ENCODE data around the gene ARFIP1.

The ARFIP1 gene

DNA sequence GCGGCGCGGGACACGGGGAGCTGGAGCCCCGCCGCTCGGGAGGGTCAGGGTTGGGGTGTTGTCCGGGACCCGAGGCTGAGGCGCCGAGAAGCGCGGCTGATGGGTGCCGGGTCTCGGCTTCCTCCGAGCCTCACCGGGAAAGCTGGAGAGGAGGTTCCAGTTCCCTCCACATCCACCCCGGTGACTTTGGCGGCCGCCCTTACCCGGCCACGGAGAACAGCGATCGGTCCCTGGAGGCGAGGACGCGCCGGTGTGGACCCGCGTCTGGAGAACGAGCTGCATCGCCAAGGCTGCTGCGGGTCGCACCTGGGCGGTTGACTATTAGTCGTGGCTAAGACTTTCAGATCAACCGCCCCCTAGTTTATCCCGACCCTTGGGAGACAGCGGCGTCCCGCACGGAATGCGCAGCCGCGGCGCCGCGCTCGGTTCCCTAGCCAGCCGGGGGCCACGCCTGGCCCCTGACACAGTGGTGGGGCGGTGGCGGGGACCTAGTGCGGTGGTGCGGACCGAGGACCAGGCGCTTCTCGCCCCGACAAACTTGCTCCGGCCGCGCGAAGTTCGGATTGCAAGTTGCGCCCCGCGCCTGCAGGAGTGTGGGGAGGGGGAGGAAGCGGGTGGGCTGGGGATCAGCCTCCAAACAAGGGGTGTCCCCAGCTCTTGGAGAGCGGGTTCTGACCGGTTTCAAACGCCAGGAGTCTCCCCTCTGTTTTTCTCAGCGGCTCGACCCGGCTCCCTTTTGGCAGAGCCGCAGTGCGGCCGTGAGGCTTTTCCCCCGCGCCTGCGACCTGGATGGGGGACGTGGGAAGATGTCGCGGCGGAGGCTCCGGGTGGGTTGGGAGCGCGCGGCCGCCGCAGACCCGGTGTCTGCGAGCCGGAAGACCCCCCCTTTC lies 156.9 kb downstream of the ARFIP1 start:
- DNase-seq (ENCODE audit: low read depth in 2 of 2, low spot score in 1 of 2): no peak

DNA sequence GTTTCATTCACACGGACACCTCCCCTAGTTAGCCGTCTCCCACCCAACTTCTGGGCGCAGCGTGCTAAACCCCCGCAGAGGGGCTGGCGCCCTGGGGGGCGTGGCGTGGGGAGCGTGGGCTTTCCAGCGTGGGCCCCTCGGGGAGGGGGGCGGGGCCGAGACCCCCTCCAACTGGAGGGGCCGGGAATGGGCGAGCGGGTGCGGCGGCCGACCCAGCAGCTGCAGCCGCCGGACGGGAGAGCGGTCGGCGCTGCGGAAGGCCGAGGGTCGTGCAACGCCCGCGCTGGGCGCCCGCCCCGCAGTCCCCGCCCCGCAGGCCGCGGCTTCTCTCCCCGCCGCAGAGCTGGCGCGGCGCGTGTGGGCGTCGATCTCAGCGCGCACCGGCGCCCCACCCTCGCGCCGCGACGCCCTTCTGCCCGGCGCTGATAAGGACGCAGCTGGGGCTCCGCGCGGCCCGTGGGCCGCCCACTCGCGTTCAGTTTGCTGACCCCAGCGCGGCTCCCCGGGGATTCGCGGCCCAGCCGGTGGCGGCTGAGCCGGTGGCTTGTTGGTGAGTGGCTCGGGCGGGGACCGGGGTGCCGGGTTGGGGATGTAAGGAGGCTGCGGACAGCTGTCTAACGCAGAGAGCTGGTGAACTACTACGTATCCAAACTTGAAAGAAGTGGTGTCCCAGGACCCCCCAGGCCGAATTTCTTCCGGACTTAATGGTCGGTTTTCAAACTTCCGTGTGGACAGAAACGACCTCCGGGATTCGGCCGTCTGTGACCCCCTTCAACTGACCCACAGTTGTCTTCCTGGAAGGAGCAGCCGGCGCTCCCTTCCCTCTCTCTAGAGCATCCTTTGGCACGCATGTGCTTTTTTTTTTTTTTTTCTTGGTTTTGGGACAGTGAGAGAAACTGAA lies 157.8 kb downstream of the ARFIP1 start:
- no peak for DNase-seq (ENCODE audit: low read depth in 2 of 2, low spot score in 1 of 2)

DNA sequence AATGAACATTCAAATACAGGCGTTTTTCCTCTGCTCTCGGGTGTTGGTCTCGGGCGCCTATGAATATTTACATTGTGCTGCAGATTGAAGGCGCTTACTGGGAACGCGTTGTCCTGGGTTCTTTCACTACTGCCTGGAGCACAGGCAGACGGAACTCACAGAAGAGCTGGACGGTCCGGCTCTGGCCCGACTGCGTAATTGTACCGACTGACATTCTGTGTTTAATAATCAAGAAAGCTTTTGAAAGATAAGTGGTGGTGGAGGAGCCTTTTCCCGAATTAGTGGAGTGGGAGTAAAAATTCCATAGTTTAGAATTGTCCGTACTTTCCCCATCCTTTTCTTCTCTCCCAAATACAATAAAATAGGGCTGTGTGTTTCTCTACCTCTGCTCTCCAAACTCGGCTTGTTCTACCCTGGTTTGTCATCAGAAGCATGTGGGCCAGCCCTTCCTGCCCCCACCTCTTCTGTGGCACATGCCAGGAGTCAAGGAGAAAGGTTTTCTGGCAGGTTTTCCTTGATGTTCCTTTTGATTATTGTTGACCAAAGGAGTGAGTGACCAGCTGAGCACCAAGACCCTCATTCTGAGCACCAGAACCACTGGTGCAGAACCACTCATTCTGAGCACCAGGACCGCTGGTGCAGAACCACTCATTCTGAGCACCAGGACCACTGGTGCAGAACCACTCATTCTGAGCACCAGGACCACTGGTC lies 158.6 kb downstream of the ARFIP1 start:
- DNase-seq (ENCODE audit: low read depth in 2 of 2, low spot score in 1 of 2): no peak

DNA sequence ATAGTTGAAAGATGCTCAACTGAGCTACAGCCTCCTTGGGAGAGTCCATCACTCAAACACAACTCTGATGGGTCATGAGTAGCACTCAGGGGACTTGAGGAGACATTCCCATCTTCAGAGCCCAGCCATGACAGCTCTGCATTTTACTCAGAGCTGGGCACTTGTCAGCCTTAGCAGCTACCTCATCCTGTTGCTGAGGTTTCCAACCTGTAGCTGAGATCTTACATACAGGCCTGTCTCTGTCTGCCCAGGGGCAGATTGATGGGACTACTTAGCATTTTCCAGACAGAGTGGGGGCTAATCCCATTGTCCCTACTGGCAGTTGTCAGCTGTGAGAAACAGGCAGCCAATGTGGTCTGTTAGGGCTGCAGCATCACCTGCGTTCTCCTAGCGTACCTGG lies 159.9 kb downstream of the ARFIP1 start:
- DNase-seq (ENCODE audit: low read depth in 2 of 2, low spot score in 1 of 2): no peak

DNA sequence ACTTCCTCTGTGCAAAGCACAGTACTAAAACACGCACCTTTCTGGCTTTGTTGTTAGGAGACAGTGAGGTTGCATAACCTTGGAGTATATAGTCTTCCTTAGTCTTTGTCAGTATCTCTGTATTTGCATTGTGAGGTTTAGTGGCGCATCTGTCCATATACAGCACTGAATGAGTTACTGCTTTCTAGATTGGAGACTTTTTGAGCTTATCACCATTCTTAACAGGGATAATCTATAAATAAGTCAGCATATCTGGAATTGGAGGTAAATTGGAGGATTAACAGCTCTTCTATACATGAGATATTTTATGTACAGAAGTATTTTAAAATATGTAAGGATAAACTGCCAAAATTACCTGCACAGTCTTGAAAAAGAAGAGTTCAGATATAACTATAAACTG lies 160.7 kb downstream of the ARFIP1 start:
- no peak for DNase-seq (ENCODE audit: low read depth in 2 of 2, low spot score in 1 of 2)

DNA sequence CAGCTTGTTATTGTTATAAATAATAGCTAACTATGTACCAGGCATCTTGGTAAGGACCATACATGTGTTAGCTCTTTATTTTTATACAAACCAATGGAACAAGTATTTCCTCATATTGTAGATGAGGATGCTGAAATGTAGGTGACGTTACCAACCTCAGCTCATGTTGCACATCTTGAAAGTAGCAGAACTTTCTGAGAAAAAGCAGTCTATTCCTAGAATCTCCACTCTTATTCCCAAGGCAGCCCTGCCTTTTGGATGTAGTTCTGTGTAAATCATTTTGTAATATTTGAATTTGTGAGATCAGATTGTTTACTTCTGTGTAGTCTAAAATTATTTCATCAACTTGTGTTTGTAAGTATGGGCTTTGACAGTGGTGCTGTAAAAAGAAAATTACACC lies 161.7 kb downstream of the ARFIP1 start:
- DNase-seq (ENCODE audit: low read depth in 2 of 2, low spot score in 1 of 2): no peak

DNA sequence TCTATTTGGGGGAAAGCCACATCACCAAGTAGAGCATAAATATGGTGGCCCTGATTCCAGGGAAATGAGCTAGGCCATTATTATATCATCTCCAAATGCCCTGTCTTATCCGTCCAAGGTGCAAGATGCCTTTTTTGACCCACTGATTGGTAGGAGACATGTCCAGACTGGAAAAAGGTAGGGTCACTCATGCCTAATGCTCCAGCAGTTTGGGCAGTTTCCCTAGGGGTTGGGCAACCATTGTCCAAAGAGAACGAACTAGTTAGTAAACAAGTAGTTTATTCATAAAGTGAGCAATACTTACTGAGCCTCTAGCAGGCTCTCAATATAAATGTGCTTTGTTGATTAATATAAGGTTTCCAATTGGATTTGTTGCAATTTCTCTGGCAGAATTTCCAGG lies 162.6 kb downstream of the ARFIP1 start:
- no peak for DNase-seq (ENCODE audit: low read depth in 2 of 2, low spot score in 1 of 2)

DNA sequence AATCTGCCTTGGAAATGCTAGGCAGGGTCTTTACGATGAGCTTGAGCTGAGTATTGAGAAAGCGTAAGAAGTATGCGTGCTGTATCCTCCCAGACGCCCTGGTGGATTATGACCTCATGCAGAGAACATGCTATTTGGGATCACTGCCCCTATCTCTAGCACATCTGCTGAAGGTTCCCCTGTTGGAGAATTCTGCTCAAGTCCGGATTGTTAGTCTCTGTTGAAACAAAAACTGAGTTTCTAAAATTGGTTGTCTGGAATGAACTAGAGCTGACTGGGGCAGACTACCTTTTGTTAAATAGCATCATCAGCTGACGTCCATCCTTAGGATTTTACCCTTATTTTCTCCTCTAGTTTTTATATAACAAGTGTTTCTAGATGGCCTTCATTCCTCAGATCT lies 163.9 kb downstream of the ARFIP1 start:
- DNase-seq (ENCODE audit: low read depth in 2 of 2, low spot score in 1 of 2): no peak

DNA sequence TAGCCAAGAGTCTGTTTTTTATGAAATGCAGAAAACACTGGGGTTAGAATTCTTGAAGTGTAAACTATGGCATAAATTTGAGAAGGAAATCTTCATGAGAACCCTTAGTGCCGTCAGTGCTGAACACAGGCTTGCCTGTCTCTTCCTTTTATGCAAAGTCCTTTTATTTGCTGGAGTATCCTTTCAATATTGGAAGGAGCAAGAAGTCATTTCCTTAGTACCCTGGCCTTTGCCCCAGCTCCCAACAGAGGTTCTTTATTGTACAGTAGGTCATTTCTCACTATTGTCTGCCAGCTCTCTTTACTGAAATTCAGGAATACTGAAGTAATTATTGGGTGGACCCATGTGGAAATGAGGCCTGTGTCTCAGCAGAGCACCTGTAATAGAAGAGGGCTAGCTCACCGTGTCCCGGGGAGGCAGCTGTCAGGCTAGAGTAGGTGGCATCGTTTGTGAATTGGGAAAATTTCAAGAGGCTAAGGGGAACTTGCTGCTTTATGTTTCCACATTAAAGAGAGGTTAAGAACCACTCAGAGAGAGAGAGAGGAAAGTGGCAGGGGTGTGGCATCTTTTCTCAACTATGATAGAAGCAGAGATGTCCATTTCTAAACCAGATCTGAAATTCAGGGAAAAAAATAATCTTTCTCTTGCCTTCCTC lies 165.0 kb downstream of the ARFIP1 start:
- no peak for DNase-seq (ENCODE audit: low read depth in 2 of 2, low spot score in 1 of 2)

DNA sequence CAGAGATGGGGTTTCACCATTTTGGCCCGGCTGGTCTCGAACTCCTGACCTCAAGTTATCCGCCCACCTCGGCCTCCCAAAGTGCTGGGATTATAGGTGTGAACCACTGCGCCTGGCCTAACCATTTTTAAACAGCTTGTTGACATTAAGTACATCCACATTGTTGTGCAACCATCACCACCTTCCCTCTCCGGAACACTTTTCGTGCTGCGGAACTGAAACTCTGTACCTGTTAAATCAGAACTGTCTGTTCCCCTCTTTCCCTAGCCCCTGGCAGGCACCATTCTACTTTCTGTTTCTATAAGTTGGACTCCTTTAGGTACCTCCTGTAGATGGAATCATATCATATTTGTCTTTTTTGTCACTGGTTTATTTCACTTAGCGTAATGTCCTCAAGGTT lies 165.9 kb downstream of the ARFIP1 start:
- no peak for DNase-seq (ENCODE audit: low read depth in 2 of 2, low spot score in 1 of 2)

DNA sequence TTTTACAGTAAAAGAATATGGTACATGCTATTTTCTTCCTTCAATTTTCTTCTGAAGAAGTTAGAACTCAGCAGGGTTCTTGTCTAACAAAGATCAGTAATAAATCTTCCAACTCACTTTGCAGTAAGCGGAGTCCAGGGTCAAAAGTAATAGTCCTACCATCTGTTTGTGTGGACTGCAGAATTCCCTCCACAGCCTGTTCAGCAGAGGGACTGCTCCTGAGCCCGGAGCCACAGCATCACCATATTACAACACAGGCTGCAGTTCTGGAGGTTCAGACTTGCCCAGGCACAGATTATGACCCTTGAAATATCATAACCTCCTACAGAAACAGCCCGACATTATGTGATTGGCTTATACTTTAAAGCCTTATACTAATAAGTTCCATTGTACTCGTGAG lies 166.7 kb downstream of the ARFIP1 start:
- DNase-seq (ENCODE audit: low read depth in 2 of 2, low spot score in 1 of 2): no peak

DNA sequence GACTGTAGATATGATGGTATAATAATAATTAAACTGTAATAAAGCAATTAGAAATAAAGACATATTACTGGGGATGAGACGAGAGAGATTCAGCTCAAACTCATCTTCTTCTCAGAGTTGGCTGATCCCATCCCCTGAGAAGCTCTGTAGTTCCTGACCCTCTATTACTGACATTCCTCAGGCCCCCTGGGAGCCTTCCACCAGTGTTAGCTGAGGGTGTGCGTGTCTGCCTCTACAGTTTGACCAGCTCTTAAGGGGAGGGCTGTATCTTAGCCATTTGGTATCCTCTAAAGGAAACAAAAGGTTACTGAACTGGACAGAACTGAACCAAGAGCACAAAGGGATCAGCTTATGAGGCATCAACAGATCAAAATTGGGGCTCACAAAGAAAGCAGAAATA lies 167.6 kb downstream of the ARFIP1 start:
- DNase-seq (ENCODE audit: low read depth in 2 of 2, low spot score in 1 of 2): no peak

DNA sequence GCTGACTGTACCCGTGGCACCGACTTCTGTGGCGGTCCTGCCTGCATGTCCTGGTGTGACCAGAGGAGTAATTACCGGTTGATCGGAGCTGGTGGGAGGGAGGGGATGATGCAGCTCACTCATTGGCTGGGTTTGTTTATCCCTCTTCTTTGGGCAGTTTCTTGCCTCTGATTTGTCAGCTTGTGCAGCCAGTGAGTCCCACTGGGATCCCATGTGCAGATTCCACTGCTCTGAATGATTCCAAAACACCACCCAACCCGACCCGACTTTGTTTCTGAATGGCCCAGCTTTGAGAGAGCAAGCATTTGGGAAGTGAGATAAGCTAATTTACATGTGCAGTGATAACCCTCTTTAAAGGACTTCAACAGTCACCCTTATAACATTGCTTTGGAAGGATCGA lies 170.2 kb downstream of the ARFIP1 start:
- DNase-seq (ENCODE audit: low read depth in 2 of 2, low spot score in 1 of 2): no peak

DNA sequence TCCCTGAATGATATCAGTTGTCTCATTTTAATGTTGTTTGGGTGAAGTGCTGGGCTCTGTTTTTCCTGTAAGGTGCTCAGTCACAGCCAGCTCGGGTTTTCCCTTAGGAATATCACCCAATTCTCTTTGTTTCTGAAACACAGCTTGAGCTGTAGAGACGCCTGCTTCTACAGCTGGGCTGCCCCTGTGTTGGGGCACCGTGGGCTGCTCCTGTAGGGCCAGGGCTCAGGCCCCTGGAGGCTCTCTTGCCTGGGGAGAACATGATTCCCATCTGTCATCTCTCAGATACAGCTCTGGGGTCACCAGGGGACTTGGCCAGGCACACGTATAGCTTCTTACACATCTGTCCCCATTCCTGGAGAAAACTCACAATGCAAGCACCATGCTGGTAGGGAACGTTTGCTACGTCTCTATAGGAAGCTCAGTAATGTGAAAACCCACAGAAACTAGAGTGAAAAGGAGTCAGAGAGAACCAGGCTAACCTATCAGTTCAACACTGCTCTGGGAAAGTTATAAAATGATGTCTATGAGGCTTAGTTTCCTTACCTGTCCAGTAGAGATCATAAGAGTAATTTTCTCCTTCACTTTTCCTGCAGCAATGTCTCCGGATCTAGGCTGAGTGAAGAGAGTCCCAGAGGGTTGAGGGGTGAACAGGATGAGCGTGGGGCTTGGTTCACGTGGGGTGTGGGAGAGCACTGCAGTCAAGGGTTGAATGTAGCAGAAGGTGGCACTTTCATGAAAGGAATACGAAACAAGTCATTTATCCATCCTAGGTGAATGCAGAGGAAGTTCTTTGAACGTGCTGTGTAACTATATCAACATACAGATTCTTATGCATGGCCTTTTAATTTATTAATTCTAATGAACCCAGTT lies 170.9 kb downstream of the ARFIP1 start:
- no peak for DNase-seq (ENCODE audit: low read depth in 2 of 2, low spot score in 1 of 2)

DNA sequence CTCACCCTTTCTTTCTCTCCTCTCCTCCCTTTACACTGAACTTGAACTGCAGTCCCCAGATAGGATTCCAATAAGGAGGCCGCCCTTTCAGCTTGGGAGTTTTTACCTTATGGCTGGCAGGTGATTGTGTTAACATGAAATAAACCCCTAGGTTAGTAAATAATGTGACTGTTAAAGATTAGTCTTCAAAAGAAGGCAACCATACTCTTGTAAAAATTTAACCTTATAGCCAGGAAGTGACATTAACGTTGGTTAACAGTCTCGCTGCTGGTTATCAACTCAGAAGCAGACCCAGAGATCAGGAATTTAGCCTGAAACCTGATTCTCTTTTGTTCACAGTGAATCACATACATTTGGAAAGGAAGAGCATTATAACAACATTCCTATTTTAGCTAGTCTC lies 171.6 kb downstream of the ARFIP1 start:
- DNase-seq (ENCODE audit: low read depth in 2 of 2, low spot score in 1 of 2): no peak

DNA sequence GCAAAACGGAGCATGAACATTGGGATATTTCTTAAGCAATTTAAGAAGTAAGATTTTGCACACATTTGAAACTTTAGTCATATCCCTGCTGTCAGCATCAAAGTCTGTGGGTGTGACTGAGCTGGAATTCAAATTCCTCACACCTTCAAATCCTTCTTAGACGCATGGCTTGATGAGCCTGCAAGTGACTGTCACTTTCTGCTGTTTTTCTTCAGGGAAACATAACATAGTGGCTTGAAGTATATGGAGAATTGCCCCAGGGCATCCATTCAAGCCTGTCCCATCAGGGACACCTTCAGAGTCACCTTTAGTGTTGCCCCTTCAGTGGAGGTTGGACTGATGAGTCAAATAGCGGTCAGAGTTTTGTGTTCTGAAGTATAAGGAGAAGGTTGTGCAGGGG lies 173.8 kb downstream of the ARFIP1 start:
- no peak for DNase-seq (ENCODE audit: low read depth in 2 of 2, low spot score in 1 of 2)

DNA sequence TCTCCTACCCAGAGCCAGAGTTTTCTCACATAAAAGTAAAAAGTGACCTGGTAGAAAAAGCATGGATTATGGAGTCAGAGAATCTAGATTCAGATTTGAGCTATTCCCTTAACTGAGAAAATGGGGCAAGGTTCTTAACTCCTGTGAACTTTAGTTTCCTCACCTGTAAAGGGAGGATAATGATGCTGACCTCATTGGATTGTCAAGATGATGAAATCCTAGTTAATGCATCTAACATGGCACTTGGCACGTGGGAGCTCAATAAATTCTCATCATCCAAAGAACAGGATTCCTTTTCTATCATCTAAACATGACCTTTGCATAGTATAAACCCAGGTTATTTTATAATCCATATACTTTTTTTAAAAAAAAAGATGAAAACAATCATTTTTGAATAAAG lies 175.0 kb downstream of the ARFIP1 start:
- DNase-seq (ENCODE audit: low read depth in 2 of 2, low spot score in 1 of 2): no peak

DNA sequence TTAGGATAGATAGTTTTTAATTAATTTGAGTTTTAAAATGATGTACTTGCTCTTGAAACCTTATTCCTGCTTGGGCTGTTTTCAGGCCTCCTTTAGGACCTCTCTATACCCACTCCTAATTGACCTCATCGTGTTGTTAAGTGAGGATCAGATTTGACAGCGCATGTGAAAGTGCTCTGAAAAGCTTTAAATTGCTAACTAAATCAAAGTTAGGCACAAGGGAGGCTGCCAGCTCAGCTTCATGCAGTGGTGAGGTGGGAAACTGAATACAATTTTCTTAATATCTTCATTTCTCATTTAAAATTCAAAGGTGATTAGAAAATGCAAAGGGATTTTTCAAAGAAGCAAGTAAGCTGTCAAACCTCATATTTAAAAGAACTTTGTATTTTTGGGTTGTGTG lies 176.4 kb downstream of the ARFIP1 start:
- no peak for DNase-seq (ENCODE audit: low read depth in 2 of 2, low spot score in 1 of 2)

DNA sequence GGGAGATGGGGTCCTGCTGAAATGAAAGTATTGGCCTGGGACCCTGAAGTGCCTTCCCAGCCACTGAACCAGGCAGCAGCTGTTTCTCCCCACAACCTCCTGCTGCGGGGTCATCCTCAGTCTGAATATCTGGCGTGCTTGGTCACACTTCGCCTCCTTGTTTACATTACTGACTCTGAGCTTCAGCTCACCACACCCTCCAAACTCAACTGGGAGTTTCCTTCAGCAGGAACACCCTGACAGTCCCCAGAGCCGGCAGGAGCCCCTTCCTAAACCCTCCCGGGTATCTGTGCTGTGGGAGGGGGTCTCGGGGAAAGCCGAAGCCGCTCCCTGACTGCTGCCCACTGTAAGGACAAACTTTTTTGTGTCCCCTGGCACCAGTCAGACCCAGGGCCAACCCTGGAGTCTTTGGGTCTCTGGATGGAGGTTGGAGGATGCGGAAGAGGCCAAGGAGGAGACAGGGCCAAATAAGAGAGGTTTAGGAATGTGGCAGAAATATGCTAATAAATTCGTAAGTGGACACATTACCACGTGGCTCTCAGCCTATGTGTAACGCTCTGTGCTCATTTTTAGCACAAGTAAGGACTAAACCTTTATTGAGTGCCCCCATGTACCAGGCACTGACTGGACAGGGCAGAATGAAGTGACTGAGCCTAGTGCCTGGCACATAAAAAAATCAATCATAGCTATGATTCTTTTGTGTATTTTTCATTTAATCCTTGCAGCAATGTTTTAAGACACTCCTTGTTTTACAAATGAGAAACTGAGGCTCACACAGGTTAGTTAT lies 177.1 kb downstream of the ARFIP1 start:
- DNase-seq (ENCODE audit: low read depth in 2 of 2, low spot score in 1 of 2): no peak

All from stimulated activated CD8-positive, alpha-beta memory T cell treated with anti-CD3 and anti-CD28 coated beads, Interleukin-4, amount 100 ng/mL, for 1 hour (primary cell).